H1 (cell line): ENCODE data around the gene ARFGAP3. TPM values are rescaled to one million over a fixed set of nuclear protein-coding genes. Genes with fewer than 3 reads are reported as not detected.

ENCODE experiments used
- KDM4A ChIP-seq: IDR thresholded peaks from one replicate; pipeline ENCODE4 v1.7.1; 2012; ENCODE audit warnings: low read depth, mild to moderate bottlenecking, moderate library complexity, low read length, inconsistent platforms; ENCODE audit not compliant: severe bottlenecking
- polyA plus RNA-seq, 7 experiments: library from polyadenylated mRNA; depleted of rRNA in 3 of 7; stranded (reverse) in 5 of 7; unstranded in 2 of 7; fragments of >200 nt in 5 of 7; fragments of 200-250 nt in 2 of 7; gene quantifications; 1 replicate in 5 of 7; 2 replicates in 1 of 7; 4 replicates in 1 of 7; pipeline versions ENCODE4 v1.2.1 to v1.2.3, GENCODE V29; 2011 to 2013; ENCODE audit warnings: missing spikeins in 2 of 7, mixed read lengths in 2 of 7
- total RNA-seq: library from RNA; stranded (reverse); fragmentation: NEBNext Ultra II Directional; extraction: Animal tissue kit (Norgen Biotek cat#: 25700); gene quantifications from 2 replicates; pipeline ENCODE4 v1.2.1, GENCODE V29; 2021

ARFGAP3 gene
- total and polyA plus RNA-seq, 2 of the 8 experiments (the other 6 are each of a cell fraction or from before 2014, with no cell fraction given): 9.7 to 16.0 TPM

- TF ChIP-seq KDM4A: no peak
- TF ChIP-seq, all 59 proteins: peak for 0
Measured at GRCh38 chr22:42855721-42856120, 1.4 kb downstream of the ARFGAP3 start (continued).
